Muscle layer of colon (tissue), 2 donors: ENCODE results near the gene SYMPK.

Experiments
- H3K27ac ChIP-seq: one replicate; pipeline ENCODE4 v1.7.0; 2013; ENCODE audit warnings: low read depth, mild to moderate bottlenecking, low read length, moderate library complexity
- H3K27me3 ChIP-seq, 2 donors: one replicate each; pipeline ENCODE4 v1.7.0; 2013; ENCODE audit warnings: low read length in 2 of 2, mild to moderate bottlenecking in 2 of 2; ENCODE audit not compliant: insufficient read depth in 2 of 2, control insufficient read depth in 1 of 2
- H3K36me3 ChIP-seq: one replicate; pipeline ENCODE4 v1.7.0; 2013; ENCODE audit warnings: mild to moderate bottlenecking, low read length; ENCODE audit not compliant: insufficient read depth
- H3K4me1 ChIP-seq: one replicate; pipeline ENCODE4 v1.7.0; 2013; ENCODE audit warnings: mild to moderate bottlenecking, low read length; ENCODE audit not compliant: insufficient read depth
- H3K4me3 ChIP-seq, 2 donors: one replicate each; pipeline ENCODE4 v1.7.0; 2013; ENCODE audit warnings: low read length in 2 of 2, low read depth in 1 of 2, mild to moderate bottlenecking in 1 of 2, moderate library complexity in 1 of 2
- H3K9ac ChIP-seq: one replicate; pipeline ENCODE4 v1.7.0; 2013; ENCODE audit warnings: low read length
- H3K9me3 ChIP-seq: one replicate; pipeline ENCODE4 v1.7.0; 2013; ENCODE audit warnings: mild to moderate bottlenecking, low read length
- donor health status: abdominal sarcoma.
- donor health status: Adenocarcinoma of cecum.

The SYMPK gene

GRCh38 chr19:45819769-45820168 lies 43.2 kb downstream of the SYMPK start:
- Histone ChIP-seq H3K4me3 (no peak overlapping the region), H3K27me3 (peaks cover 0 to 20% of the 10 kb centered on the region in 2 donors), H3K36me3 (peaks cover 30% of the 10 kb centered on the region), H3K27ac (no peak overlapping the region), H3K4me1 (no peaks in the 10 kb centered on the region), H3K9me3 (no peaks in the 10 kb centered on the region), H3K9ac (no peak overlapping the region)

GRCh38 chr19:45817725-45818301 lies 45.1 kb downstream of the SYMPK start:
- Histone ChIP-seq H3K27me3 (peaks cover 0 to 35% of the 10 kb centered on the region in 2 donors), H3K9me3 (no peaks in the 10 kb centered on the region), H3K4me1 (no peaks in the 10 kb centered on the region), H3K27ac (no peak overlapping the region), H3K9ac (no peak overlapping the region), H3K36me3 (peaks cover 16% of the 10 kb centered on the region), H3K4me3 (no peak overlapping the region)

GRCh38 chr19:45817010-45817724 lies 45.8 kb downstream of the SYMPK start:
- Histone ChIP-seq H3K36me3 (peaks cover 10% of the 10 kb centered on the region), H3K9ac (no peak overlapping the region), H3K9me3 (no peaks in the 10 kb centered on the region), H3K4me1 (no peaks in the 10 kb centered on the region), H3K27me3 (peaks cover 0 to 39% of the 10 kb centered on the region in 2 donors), H3K4me3 (no peak overlapping the region), H3K27ac (no peak overlapping the region)

GRCh38 chr19:45816236-45817009 lies 46.5 kb downstream of the SYMPK start:
- H3K27me3 ChIP-seq = peaks cover 0 to 39% of the 10 kb centered on the region in 2 donors
- H3K36me3 ChIP-seq = peaks cover 10% of the 10 kb centered on the region
- no peaks in the 10 kb centered on the region for H3K4me1 ChIP-seq
- no peak overlapping the region for H3K4me3 ChIP-seq
- H3K27ac ChIP-seq = no peak overlapping the region
- no peaks in the 10 kb centered on the region for H3K9me3 ChIP-seq
- H3K9ac ChIP-seq = no peak overlapping the region

- Histone ChIP-seq H3K9ac (no peak overlapping the region), H3K27me3 (peaks cover 0 to 39% of the 10 kb centered on the region in 2 donors), H3K36me3 (peaks cover 3% of the 10 kb centered on the region), H3K9me3 (no peaks in the 10 kb centered on the region), H3K27ac (no peak overlapping the region), H3K4me3 (no peak overlapping the region), H3K4me1 (no peaks in the 10 kb centered on the region)
Observed at GRCh38 chr19:45815481-45816216, 47.3 kb downstream of the SYMPK start.

- H3K27ac ChIP-seq = no peak within 1 kb of the TSS
- H3K9ac ChIP-seq = no peak within 1 kb of the TSS
- no peaks in the 10 kb centered on the region for H3K9me3 ChIP-seq
- H3K36me3 ChIP-seq = no peaks in the 10 kb centered on the region
- peaks cover 0 to 39% of the 10 kb centered on the region in 2 donors for H3K27me3 ChIP-seq
- no peaks in the 10 kb centered on the region for H3K4me1 ChIP-seq
- no peak within 1 kb of the TSS for H3K4me3 ChIP-seq
Observed at GRCh38 chr19:45814851-45815480, 48.0 kb downstream of the SYMPK start, which contains the start of gene RSPH6A. Gene RSPH6A (minus strand): TSS chr19:45815308. CDS start chr19:45815176, 132 bp downstream.

- no peaks in the 10 kb centered on the region for H3K36me3 ChIP-seq
- no peak overlapping the region for H3K9ac ChIP-seq
- H3K27ac ChIP-seq = no peak overlapping the region
- no peaks in the 10 kb centered on the region for H3K9me3 ChIP-seq
- peaks cover 0 to 39% of the 10 kb centered on the region in 2 donors for H3K27me3 ChIP-seq
- no peaks in the 10 kb centered on the region for H3K4me1 ChIP-seq
- H3K4me3 ChIP-seq = no peak overlapping the region
Observed at GRCh38 chr19:45814166-45814780, 48.7 kb downstream of the SYMPK start.

- Histone ChIP-seq H3K9me3 (no peaks in the 10 kb centered on the region), H3K27me3 (peaks cover 0 to 39% of the 10 kb centered on the region in 2 donors), H3K27ac (no peak overlapping the region), H3K4me3 (no peak overlapping the region), H3K36me3 (no peaks in the 10 kb centered on the region), H3K9ac (no peak overlapping the region), H3K4me1 (no peaks in the 10 kb centered on the region)
Observed at GRCh38 chr19:45812297-45812696, 50.6 kb downstream of the SYMPK start.

GRCh38 chr19:45809643-45810159 lies 53.2 kb downstream of the SYMPK start:
- H3K36me3 ChIP-seq = no peaks in the 10 kb centered on the region
- no peak overlapping the region for H3K27ac ChIP-seq
- H3K9me3 ChIP-seq = no peaks in the 10 kb centered on the region
- no peak overlapping the region for H3K9ac ChIP-seq
- no peak overlapping the region for H3K4me3 ChIP-seq
- no peaks in the 10 kb centered on the region for H3K4me1 ChIP-seq
- H3K27me3 ChIP-seq = peaks cover 0 to 18% of the 10 kb centered on the region in 2 donors

GRCh38 chr19:45805719-45806118 lies 57.2 kb downstream of the SYMPK start:
- no peak overlapping the region for H3K9ac ChIP-seq
- no peak overlapping the region for H3K4me3 ChIP-seq
- H3K27ac ChIP-seq = no peak overlapping the region
- no peaks in the 10 kb centered on the region for H3K9me3 ChIP-seq
- no peaks in the 10 kb centered on the region for H3K36me3 ChIP-seq
- no peaks in the 10 kb centered on the region for H3K4me1 ChIP-seq
- no peaks in the 10 kb centered on the region for H3K27me3 ChIP-seq
